Measurements from ENCODE around the gene CDC73.

- TF ChIP-seq CTCF (conservative IDR thresholded peaks at IDR 0.05; ENCODE audit: low read depth, low read length) (no peak), EZH2phosphoT487 (IDR thresholded peaks at IDR 0.05; ENCODE audit: borderline replicate concordance, low read length) (no peak), EZH2 (IDR thresholded peaks at IDR 0.05; ENCODE audit: low read length, unreplicated experiment) (no peak)
These were observed 140.8 kb downstream of the CDC73 start for GRCh38 chr1:193262661-193263060.

Measured in PC-3 (cell line).